ENCODE data around the gene UCHL3.
"Not testable (repeated sequence)": the region's sequence is repeated elsewhere in the genome, so short reads cannot be mapped to it uniquely, and the experiment has no call there.

Gene UCHL3

GRCh38 chr13:75549262-75550158, at the start of gene UCHL3:
Gene UCHL3 (plus strand): TSS chr13:75549791. CDS start chr13:75549821, 30 bp downstream.
- DNase-seq (ENCODE audit: low spot score), result peak; percentile 96

- peak; percentile 22 for DNase-seq (ENCODE audit: low spot score)
These were observed 44.3 kb upstream of the UCHL3 start for GRCh38 chr13:75505327-75505726.

- no peak for DNase-seq (ENCODE audit: low spot score)
These were observed 43.6 kb upstream of the UCHL3 start for GRCh38 chr13:75506018-75506417.

GRCh38 chr13:75507027-75508001, 42.3 kb upstream of the UCHL3 start:
- peak; percentile 32 for DNase-seq (ENCODE audit: low spot score)

GRCh38 chr13:75508002-75508548, 41.5 kb upstream of the UCHL3 start:
- no peak for DNase-seq (ENCODE audit: low spot score)

GRCh38 chr13:75511051-75511625, 38.5 kb upstream of the UCHL3 start:
- no peak for DNase-seq (ENCODE audit: low spot score)

GRCh38 chr13:75512253-75512652, 37.3 kb upstream of the UCHL3 start:
- peak; percentile 13 for DNase-seq (ENCODE audit: low spot score)

GRCh38 chr13:75513271-75513670, 36.3 kb upstream of the UCHL3 start:
- DNase-seq (ENCODE audit: low spot score), result peak; percentile 8

- no peak for DNase-seq (ENCODE audit: low spot score)
These were observed 35.3 kb upstream of the UCHL3 start for GRCh38 chr13:75514080-75514995.

GRCh38 chr13:75518439-75519088, 31.0 kb upstream of the UCHL3 start:
- no peak for DNase-seq (ENCODE audit: low spot score)

GRCh38 chr13:75521956-75522355, 27.6 kb upstream of the UCHL3 start:
- no peak for DNase-seq (ENCODE audit: low spot score)

GRCh38 chr13:75530549-75530961, 19.0 kb upstream of the UCHL3 start:
- no peak for DNase-seq (ENCODE audit: low spot score)

- no peak for DNase-seq (ENCODE audit: low spot score)
These were observed 15.7 kb upstream of the UCHL3 start for GRCh38 chr13:75533861-75534260.

GRCh38 chr13:75537401-75538365, 11.9 kb upstream of the UCHL3 start, which contains the start of gene COMMD6:
Gene COMMD6 (minus strand): TSS chr13:75537841. CDS start chr13:75537805, 36 bp downstream.
- peak; percentile 92 for DNase-seq (ENCODE audit: low spot score)

- DNase-seq (ENCODE audit: low spot score), result peak; percentile 38
These were observed 8.3 kb upstream of the UCHL3 start for GRCh38 chr13:75541287-75541686.

GRCh38 chr13:75541961-75542360, 7.6 kb upstream of the UCHL3 start:
- no peak for DNase-seq (ENCODE audit: low spot score)

GRCh38 chr13:75544681-75545330, 4.8 kb upstream of the UCHL3 start:
- no peak for DNase-seq (ENCODE audit: low spot score)

GRCh38 chr13:75545386-75545785, 4.2 kb upstream of the UCHL3 start:
- not testable (repeated sequence) for DNase-seq (ENCODE audit: low spot score)
